GM11168 (cell line): ENCODE measurements around the gene DEPDC5.

Experiments used
- in situ Hi-C: fragments of 300-500 bp; cut with MboI; formaldehyde crosslinking; loops from one replicate; pipeline ENCODE4 v1.12.0; 2022; ENCODE audit warnings: low sequenced_read_pairs; ENCODE audit not compliant: unreplicated experiment

DEPDC5 gene

DNA sequence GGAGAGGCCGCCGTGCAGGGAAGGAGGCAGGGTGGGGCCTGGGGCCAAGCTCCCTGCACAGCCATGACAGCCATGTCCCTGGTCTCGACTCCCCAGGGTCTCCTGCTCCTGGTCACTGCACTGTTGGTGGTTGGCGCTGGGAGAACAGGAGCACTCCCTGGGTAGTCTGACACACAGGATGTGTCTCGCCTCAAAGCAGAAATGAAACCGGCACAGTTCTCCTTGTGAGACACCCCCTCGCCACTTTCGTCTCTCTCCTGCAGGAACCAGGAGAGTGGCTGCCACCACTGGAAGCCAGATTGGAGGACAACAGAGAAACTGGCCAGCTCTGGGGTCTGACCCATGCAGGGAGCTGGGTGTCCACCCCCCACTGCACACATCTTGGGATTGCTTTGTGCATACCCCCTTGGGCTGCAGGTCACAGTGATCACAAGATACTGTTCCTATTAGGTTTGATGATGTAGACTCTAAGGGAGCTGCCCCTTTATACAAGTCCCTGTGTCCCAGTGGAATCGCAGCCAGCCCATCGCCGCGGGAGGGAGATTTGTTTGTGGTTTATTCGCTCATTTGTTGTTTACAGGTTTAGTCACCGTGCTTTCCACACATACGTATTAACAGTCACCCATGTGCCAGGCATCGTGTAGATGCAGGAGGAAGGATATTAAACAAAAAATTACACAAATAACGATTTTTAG is 163.6 kb downstream of the DEPDC5 start:
- in situ Hi-C loops, result no loop called here

DNA sequence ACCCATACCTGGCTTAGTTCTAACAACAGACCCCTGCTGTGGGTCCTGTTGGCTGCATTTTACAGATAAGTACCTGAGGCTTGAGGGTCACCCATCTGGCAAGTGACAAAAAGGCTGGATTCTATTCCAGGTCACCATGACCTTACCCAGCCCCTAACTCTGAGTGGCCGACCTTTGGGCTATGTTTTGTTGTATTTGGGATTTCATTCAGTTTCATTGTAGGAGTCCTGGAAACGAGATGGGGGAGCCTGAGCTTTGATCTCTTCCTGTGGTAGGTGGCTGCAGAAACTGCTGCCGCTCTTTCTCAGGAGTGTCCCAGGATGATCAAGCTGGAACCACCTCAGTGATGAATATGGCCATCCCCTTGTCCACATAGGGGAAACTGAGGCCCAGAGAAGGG is 165.9 kb downstream of the DEPDC5 start:
- in situ Hi-C loops, result no loop called here

DNA sequence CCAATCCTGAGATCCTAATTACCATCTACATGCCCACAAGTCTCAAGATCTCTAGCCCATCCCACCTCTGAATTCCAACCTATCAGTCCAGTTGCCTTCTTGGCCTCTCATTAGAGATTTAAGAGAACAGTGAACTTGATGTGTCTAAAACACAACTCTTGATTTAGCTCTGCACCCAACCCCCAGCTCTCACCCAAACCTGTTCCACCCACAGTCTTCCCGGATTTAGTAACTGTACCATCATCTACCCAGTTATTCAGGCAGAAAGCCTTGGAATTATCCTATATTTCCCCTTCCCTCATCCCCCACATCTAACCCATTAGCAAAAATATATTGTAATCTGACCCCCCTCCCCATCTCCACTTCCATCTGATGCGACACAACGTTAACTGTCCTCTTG is 166.5 kb downstream of the DEPDC5 start:
- in situ Hi-C loops, result no loop called here

DNA sequence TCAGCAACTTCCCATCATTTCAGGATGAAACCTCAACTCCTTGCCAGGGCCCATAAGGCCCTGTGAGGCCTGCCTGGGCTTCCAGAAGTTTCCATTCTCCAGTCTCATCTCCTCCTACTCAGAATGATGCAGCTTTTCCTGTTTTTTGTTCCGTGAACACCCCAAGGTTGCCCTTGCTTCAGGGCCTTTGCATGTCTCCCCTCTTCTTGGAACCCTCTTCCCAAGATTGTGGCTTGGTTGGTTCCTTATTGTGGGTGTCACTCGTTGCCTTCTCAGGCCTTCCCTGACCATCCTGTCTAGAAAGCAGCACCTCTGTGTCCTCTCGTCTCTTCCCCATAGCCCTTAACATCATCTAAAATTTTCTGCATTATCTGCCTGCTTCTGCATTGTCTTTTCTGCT is 167.3 kb downstream of the DEPDC5 start:
- in situ Hi-C loops, result no loop called here

DNA sequence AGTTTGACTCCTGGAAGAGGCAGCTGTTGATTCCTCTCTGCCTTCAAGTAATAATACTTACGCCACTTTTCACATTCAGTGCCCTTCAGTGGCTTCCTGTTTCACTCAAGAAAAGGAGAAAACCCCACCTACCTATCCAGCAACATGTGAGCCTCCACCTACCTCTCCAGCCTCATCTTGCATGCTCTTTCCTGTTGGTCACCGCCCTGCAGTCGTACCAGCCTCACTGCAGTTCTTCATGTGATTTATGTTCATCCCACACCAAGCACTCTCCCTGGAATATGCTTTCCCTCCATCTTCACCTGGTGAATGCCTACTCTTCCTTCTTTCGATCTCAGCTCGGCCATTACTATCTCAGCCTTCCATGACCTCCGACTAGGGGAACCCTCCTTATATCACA is 168.7 kb downstream of the DEPDC5 start:
- in situ Hi-C loops, result no loop called here

DNA sequence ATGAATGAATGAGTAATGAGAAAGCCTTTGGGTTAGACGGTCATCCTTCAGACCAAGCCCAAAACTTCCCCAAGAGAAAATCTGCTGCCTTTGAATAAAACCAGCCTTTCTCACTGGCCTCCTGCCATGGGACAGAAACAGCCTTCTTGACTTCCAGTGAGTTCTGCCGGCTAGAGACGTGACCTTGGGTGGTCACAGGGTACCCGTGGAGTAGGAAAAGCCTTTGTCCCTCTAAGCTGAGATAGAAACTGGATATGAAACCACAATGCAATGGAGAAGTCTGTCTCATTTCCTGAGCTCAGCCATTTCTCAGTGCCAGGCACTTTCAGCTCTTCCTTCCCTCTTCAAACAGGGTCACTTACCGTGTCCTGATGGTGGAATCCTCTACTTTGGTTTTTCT is 169.3 kb downstream of the DEPDC5 start:
- in situ Hi-C loops, result no loop called here

DNA sequence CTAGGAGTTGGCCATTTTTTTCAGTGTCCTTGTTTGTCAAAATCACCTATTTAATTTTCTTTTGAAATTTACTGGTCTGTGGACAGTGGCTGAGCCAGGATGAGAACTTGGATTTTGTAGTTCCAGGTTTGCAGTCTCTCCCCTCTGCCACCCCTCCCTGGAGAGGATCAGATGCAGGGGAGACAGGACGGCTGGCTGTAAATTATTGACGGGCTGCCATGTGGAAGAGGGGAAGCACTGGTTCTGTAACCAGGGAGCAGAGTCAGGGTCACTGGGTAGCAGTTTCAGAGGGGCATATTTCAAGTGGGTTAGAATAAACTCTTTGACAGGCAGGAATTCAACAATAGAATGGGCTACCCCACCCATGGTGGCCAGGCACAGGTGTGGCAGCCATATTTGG is 169.9 kb downstream of the DEPDC5 start:
- in situ Hi-C loops, result no loop called here

DNA sequence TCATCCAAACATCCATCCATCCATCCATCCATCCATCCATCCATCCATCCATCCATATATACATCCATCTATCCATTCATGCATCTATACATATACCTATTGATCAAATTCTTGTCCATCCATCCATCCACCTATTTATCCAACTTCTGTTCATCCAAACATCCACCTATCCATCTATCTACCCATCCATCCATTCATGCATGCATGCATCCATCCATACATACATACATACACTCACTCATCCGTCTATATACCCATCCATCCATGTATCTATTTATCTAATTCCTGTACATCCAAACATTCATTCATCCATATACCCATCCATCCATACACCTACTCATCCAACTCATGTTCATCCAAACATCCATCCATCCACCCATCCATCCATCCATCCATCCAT is 171.2 kb downstream of the DEPDC5 start:
- in situ Hi-C loops, result no loop called here

DNA sequence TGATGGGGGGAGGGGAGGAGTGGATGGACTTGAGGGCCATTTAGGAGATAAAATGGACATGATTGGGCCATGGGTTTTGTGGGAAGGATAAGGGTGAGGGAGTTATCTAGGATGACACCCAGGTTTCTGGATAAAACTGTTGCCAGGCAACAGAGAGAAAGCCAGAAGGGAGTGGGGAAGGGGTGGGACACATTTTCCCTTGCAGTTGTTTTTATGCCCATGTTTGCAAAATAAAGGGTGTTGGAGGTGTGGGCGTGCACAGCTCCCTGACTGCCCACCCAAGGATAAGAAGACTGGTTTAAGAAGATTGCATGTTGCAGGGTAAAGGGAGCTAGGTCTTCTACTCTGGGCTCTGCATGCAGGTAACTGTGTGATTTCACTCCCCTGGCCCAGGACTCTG is 172.2 kb downstream of the DEPDC5 start:
- in situ Hi-C loops, result no loop called here

DNA sequence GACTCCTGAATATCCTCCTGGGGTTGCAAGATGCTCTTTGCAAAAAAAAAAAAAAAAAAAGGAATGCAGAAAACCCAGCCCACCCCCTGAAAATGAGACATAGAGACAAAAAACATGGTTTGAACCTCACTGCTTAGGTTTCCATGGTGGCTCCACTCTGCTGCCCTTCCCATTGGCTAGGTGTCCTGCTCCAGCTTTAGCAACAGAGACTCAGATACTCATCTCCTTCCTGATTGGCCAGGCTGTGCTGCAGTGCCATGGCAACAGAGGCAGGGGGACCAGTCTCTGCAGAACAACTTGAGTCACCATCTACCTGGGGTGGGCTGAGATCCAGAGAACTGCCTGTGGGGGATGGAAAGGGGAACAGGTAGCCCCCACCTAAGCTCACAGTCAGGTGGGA is 173.2 kb downstream of the DEPDC5 start:
- in situ Hi-C loops, result no loop called here

DNA sequence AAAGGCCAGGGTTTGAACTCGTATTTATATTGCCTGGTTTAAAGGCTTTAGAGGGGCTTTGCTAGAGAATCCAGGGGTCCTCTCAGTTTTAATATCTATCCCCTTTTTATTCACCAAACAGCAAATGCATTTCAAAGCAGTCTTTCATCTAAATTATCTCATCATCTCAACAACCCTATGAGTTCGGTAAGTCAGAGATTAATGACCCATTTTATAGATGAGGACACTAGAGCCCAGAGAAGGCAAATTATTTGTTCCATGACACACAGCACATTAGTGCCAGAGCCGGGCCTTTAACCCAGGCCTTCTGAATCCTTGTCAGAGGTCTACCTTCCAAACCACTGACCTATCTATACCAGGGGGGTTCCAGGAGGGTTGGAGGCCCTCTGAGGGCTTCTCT is 173.7 kb downstream of the DEPDC5 start:
- in situ Hi-C loops, result no loop called here

DNA sequence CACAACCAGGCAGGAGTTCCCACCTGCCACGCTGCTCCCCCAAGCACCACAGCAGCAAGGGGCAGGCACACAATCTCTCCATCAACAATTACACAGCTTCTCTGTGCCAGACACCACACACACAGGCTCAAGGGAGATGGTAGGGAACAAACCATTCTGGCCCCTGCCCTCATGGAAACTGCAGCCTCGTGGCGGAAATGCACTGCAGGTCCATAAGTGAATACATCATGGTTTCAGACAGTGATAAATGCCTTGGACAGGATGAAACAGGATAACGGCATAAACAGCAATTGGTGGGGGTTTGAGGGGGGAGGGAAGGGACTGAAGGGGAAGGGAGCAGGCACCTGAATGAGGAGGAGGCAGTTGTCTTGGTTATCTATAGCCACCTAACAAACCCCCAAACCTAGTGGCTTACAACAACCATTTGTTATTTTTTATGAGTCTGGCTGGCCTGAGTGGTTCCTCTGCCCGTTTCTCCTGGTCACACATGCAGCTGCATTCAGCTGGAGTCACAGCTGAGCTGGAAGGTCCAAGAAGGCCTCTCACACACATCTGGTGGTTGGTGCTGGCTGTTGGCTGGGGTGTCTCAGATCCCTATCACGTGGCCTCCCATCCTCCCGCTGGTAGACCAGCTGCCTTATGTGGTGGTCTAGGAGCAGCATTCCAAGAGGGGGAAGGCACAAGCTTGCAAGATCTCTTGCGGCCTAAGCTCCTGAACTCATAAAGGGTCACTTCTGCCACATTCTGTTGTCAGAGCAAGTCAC is 175.5 kb downstream of the DEPDC5 start:
- in situ Hi-C loops, result no loop called here

DNA sequence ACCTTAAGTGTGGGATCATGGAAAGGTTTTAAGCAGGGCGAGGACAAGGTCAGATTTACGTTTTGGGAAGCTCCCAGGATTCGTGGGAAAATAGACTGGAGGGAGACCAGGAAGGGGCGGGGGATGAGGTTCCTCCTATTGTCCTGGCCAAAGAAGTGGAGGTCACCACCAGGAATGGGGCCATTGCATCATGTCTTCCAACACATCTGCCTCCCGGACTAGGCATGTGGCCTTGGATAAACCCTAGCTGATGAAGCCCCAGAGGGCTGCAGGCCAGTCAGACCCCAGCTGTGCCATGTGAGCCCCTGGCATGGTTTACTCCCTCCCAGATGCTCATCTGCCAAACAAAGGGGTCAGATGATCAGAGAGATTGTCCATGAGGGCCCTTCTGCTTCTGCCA is 179.0 kb downstream of the DEPDC5 start:
- in situ Hi-C loops, result no loop called here

DNA sequence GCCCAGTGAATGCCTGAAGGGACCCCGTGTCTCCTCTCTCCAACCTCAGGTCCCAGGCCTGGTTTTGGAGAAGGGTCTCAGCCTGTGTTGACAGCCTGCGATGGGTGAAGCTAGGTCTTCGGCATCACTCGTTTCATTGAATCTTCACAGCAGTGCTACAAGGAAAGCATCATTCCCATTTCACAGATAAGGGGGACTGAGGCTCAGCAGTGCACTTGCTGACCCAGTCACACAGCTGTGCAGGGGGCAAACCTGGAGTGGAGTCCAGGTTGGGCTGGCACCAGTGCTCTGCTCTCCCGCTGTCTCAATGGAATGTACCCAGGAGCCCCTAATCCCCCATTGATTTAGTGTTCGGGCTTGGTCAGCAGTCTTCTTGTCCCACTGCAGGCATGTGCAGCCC is 179.6 kb downstream of the DEPDC5 start:
- in situ Hi-C loops, result no loop called here

DNA sequence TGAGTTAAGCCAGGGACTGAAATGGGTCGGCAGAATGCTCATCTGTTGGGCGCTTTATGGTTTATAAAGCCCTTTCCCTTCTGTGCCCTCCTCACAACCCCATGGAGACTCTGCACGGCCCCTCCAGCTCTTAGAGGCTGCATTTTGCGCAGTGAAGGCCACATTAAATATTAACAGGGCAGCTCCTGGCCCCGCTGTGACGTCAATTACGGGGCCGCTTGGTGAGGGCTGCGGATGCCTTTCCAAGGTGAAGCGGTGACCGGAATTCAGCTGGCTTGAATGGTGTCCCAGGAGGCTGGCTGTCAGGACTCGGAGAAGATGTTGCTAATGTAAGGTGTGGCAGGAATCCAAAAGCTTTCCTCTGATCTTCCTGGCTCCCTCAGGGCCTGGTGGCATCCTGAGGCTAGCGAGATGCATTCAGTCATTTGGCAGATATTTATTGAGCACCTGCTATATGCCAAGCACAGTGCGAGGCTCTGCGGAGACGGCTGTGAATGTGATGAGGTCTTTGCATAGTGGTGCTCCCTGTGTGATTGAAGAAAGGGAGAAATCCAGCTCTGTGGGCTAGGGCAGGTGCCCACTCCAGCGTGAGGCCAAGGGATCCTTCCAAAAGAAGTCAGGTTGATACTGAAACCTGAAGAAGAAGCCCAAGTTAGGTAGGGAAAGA is 180.1 kb downstream of the DEPDC5 start:
- in situ Hi-C loops, result no loop called here

DNA sequence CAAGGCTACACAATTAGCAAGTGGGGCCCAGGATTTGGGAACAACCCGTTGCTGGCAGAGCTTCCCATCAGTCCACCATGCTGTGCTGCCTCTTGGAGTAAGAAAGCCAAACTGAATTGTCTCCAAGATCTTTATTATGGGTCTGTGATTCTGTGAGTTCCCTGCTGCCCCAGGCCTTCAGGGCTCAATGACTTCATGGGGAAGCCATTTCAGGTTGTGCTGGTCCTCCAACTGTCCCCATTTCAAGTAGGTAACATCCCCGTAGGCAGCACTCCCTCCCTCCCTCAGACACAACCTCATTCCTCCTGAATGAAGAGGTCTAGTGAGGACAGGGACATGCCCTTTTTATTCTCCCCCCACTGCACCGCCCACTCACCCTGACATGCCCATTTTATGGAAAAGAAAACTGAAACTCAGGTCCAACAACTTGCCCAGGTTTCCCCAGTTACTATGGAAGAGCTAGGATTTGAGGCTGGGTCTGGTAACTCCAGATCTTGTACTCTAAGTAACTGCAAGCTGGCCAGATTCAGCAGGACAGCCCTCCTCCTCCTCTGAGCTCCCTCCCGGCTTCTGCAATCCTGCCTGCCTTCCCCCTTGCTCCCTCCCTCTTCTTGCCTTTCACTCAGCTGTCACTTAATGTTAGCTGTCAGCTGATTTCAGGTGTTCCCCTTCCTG is 182.3 kb downstream of the DEPDC5 start:
- in situ Hi-C loops, result no loop called here

DNA sequence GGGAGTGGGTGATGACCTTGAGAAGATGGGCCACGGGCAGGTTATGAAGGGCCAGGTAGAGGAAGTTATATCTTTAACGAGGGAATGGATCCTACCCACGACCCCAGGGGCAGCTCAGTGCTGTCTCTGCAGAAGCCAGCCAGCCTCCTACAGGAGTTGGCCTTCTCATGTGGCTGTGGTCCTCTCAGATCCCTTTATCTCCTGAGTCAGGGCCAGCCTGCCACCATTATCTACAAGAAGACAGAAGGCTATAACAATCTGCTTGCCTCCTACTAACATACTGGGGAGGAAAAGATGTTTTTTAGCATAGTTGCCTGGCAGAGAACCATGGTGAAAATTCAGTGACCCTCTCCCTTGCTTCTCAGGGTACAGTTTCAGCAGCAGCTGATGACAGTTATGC is 183.5 kb downstream of the DEPDC5 start:
- in situ Hi-C loops, result no loop called here

DNA sequence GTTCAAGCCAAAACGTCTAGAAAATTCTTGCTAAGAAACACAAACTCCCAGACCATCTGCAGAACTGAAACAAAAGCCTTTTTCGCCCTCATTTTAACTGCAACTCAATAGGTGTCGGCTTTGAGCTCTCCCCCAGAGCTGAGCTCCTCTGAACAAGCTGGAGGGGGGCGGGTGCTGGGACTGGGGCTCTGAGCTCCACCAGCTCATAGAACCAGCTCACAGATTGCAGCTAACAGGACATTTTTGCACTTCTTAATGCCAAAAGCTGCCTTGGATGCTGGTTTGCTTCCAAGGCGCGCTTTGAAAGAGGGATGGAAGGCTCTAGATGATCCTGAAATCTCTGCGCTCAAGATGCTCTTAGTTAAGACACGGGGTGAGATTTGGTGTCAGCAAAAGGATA is 184.5 kb downstream of the DEPDC5 start:
- in situ Hi-C loops, result no loop called here

DNA sequence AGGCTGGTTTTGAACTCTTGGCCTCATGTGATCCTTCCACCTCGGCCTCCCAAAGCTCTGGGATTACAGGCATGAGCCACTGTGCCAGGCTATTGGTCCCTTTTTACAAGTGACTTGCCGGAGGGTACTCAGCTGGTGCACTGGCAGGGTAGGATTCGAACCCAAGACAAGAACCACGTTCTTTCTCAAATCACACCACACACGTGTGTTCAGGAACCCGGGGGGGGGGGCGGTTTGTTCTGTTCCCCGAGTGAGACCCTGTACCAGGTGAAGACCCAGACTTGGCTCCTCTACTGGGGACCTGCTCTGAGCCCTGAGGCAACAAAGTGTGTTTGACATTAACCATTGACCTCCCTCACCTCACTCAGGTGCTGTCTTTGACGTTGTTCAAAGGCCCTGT is 186.7 kb downstream of the DEPDC5 start:
- in situ Hi-C loops, result no loop called here

DNA sequence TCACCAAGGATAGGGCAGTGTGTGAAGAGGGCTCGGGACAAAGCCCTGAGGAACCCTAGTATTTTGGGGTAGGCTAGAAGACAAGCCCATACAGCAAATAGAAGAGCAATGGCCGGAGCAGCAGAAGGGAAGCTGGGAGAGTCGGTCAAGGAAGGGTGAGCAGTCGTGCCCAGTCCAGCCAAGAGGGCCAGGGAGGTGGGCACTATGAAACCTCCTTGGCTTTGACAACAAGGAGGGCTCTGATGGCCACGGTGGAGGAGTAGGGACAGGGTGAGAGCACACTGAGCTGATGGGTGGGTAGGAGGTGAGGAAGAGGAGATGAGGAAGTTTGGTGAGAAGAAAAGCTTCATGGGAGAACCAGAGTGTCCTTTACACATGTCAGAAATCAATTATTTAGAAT is 188.3 kb downstream of the DEPDC5 start:
- in situ Hi-C loops, result no loop called here
